SU-DHL-6 (cell line): ENCODE results near the gene CATSPERB.

Experiments
- CTCF ChIP-seq: fragments of 200-600 bp; sonication (generic); IDR thresholded peaks from one replicate; pipeline ENCODE4 v1.5.1; 2017; ENCODE audit warnings: antibody characterized with exemption, mild to moderate bottlenecking, low read length, moderate library complexity; ENCODE audit not compliant: insufficient read depth, poor library complexity, severe bottlenecking
- EZH2phosphoT487 ChIP-seq: fragments of 200-600 bp; sonication (generic), shearing (Covaris generic); conservative IDR thresholded peaks from 2 replicates; pipeline ENCODE4 v1.6.1; 2018; ENCODE audit warnings: mild to moderate bottlenecking, antibody characterized with exemption, low read length, moderate library complexity, mixed read lengths

DNA sequence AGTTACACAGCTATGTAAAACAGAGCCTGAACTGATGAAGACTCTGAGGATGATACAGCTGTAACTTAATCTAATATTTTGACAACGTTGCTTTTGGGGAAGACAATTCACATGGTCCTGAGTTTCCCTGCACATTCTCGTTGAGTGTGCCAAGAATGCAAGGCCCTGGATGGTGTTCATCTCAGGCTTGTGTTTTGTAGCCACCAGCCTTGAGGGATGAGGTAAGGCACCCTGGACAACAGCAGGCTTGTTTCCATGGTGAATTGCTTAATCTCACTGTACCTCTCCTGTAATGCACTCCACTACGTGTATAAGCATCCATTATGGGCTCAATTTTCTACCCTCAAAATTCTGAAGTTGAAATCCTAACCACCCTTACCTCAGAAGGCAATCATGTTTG is 2.1 kb downstream of the CATSPERB start:
- no peak for TF ChIP-seq EZH2phosphoT487
- TF ChIP-seq CTCF: no peak
